SK-N-MC (cell line): ENCODE measurements around the gene MGAT5.

ENCODE experiments used
- DNase-seq: peaks from one replicate; pipeline ENCODE4 v3.0.0-alpha.2; 2011; ENCODE audit warnings: low read depth, low spot score
- H3K27ac ChIP-seq: fragments of 200-600 bp; sonication (generic); 2 replicates; pipeline ENCODE4 v1.5.1; 2016; ENCODE audit warnings: mixed run types
- H3K36me3 ChIP-seq: fragments of 200-600 bp; sonication (generic); 2 replicates; pipeline ENCODE4 v1.6.1; 2017; ENCODE audit warnings: antibody characterized with exemption, low read length, mixed read lengths; ENCODE audit not compliant: insufficient read depth
- H3K4me3 ChIP-seq: fragments of 200-600 bp; sonication (generic); 2 replicates; pipeline ENCODE4 v1.5.1; 2016
- H3K9ac ChIP-seq: fragments of 200-600 bp; sonication (generic); 2 replicates; pipeline ENCODE4 v1.8.0; 2017; ENCODE audit warnings: mixed run types, mixed read lengths; ENCODE audit not compliant: insufficient read length
- H3K9me3 ChIP-seq: fragments of 200-600 bp; sonication (generic); 2 replicates; pipeline ENCODE4 v1.6.1; 2017; ENCODE audit warnings: low read depth, mild to moderate bottlenecking, antibody characterized with exemption, low read length, moderate library complexity, mixed read lengths
- EZH2 ChIP-seq: fragments of 200-600 bp; sonication (generic); IDR thresholded peaks from one replicate; pipeline ENCODE4 v1.6.1; 2017; ENCODE audit warnings: antibody characterized with exemption
- FOXP2 ChIP-seq: optimal IDR thresholded peaks from 2 replicates; pipeline ENCODE3; 2011; ENCODE audit warnings: mild to moderate bottlenecking, moderate library complexity; ENCODE audit not compliant: insufficient read depth; ENCODE audit errors: extremely low read length, control extremely low read depth
- POLR2AphosphoS5 ChIP-seq: IDR thresholded peaks from 2 replicates; pipeline ENCODE4 v1.6.1; 2012; ENCODE audit warnings: mild to moderate bottlenecking, low read depth, low read length, borderline replicate concordance

MGAT5 gene

GRCh38 chr2:134479696-134480330 lies 225.9 kb downstream of the MGAT5 start:
- no peak for DNase-seq
- no peak for TF ChIP-seq POLR2AphosphoS5
- TF ChIP-seq EZH2: no peak
- no peak for TF ChIP-seq FOXP2
- Histone ChIP-seq H3K9ac (no peak overlapping the region), H3K27ac (no peak overlapping the region), H3K36me3 (no peaks in the 10 kb centered on the region), H3K9me3 (no peaks in the 10 kb centered on the region), H3K4me3 (no peak overlapping the region)

GRCh38 chr2:134482131-134482723 lies 228.4 kb downstream of the MGAT5 start:
- Histone ChIP-seq H3K4me3 (no peak overlapping the region), H3K27ac (no peak overlapping the region), H3K9ac (no peak overlapping the region), H3K36me3 (no peaks in the 10 kb centered on the region), H3K9me3 (no peaks in the 10 kb centered on the region)
- TF ChIP-seq POLR2AphosphoS5 (no peak), EZH2 (no peak), FOXP2 (no peak)
- DNase-seq: no peak

GRCh38 chr2:134482766-134483340 lies 229.0 kb downstream of the MGAT5 start:
- no peaks in the 10 kb centered on the region for H3K9me3 ChIP-seq
- H3K27ac ChIP-seq: no peak overlapping the region
- no peak overlapping the region for H3K9ac ChIP-seq
- no peak overlapping the region for H3K4me3 ChIP-seq
- TF ChIP-seq POLR2AphosphoS5: no peak
- TF ChIP-seq EZH2: no peak
- TF ChIP-seq FOXP2: no peak
- no peak for DNase-seq
- H3K36me3 ChIP-seq: no peaks in the 10 kb centered on the region

GRCh38 chr2:134489732-134490384 lies 236.0 kb downstream of the MGAT5 start:
- H3K4me3 ChIP-seq: no peak overlapping the region
- DNase-seq: no peak
- no peak overlapping the region for H3K27ac ChIP-seq
- H3K9ac ChIP-seq: no peak overlapping the region
- no peaks in the 10 kb centered on the region for H3K9me3 ChIP-seq
- no peaks in the 10 kb centered on the region for H3K36me3 ChIP-seq
- TF ChIP-seq FOXP2 (no peak), POLR2AphosphoS5 (no peak), EZH2 (no peak)

GRCh38 chr2:134490559-134490958 lies 236.7 kb downstream of the MGAT5 start:
- H3K36me3 ChIP-seq: no peaks in the 10 kb centered on the region
- H3K27ac ChIP-seq: no peak overlapping the region
- no peak overlapping the region for H3K9ac ChIP-seq
- TF ChIP-seq POLR2AphosphoS5: no peak
- TF ChIP-seq EZH2: no peak
- TF ChIP-seq FOXP2: no peak
- H3K4me3 ChIP-seq: no peak overlapping the region
- H3K9me3 ChIP-seq: no peaks in the 10 kb centered on the region
- DNase-seq: no peak

GRCh38 chr2:134491022-134491421 lies 237.2 kb downstream of the MGAT5 start:
- no peak overlapping the region for H3K9ac ChIP-seq
- H3K9me3 ChIP-seq: no peaks in the 10 kb centered on the region
- DNase-seq: no peak
- TF ChIP-seq POLR2AphosphoS5 (no peak), EZH2 (no peak), FOXP2 (no peak)
- H3K36me3 ChIP-seq: no peaks in the 10 kb centered on the region
- H3K4me3 ChIP-seq: no peak overlapping the region
- no peak overlapping the region for H3K27ac ChIP-seq

- TF ChIP-seq POLR2AphosphoS5 (no peak), EZH2 (no peak), FOXP2 (no peak)
- Histone ChIP-seq H3K27ac (no peak overlapping the region), H3K36me3 (no peaks in the 10 kb centered on the region), H3K4me3 (no peak overlapping the region), H3K9ac (no peak overlapping the region), H3K9me3 (no peaks in the 10 kb centered on the region)
- no peak for DNase-seq
Observed at GRCh38 chr2:134491771-134492441, 238.0 kb downstream of the MGAT5 start.

- Histone ChIP-seq H3K9me3 (no peaks in the 10 kb centered on the region), H3K9ac (no peak overlapping the region), H3K4me3 (no peak overlapping the region), H3K36me3 (no peaks in the 10 kb centered on the region), H3K27ac (no peak overlapping the region)
- no peak for DNase-seq
- TF ChIP-seq POLR2AphosphoS5 (no peak), FOXP2 (no peak), EZH2 (no peak)
Observed at GRCh38 chr2:134493797-134494196, 239.9 kb downstream of the MGAT5 start.
